Sigmoid colon (tissue), 7 donors: Measurements from ENCODE around the gene SMAD1. TPM values are rescaled to one million over a fixed set of nuclear protein-coding genes. Genes with fewer than 3 reads are reported as not detected.
"Not testable (repeated sequence)": the region's sequence is repeated elsewhere in the genome, so short reads cannot be mapped to it uniquely, and the experiment has no call there.

Experiments used
- DNase-seq: peaks from one replicate; pipeline ENCODE4 v3.0.0-alpha.2; 2019
- H3K27ac ChIP-seq, 4 donors: fragments of 200-600 bp; sonication (generic); one replicate each; pipeline ENCODE4 v1.5.1; 2016 to 2019; ENCODE audit warnings: mild to moderate bottlenecking in 1 of 4
- H3K27me3 ChIP-seq, 3 donors: fragments of 200-600 bp; sonication (generic); one replicate each; pipeline ENCODE4 v1.5.1; 2019; ENCODE audit warnings: mild to moderate bottlenecking in 1 of 3
- H3K36me3 ChIP-seq, 4 donors: fragments of 200-600 bp; sonication (generic); one replicate each; pipeline ENCODE4 v1.5.1; 2016 to 2019
- H3K4me1 ChIP-seq, 4 donors: fragments of 200-600 bp; sonication (generic); one replicate each; pipeline ENCODE4 v1.5.1; 2017 to 2019
- H3K4me3 ChIP-seq, 4 donors: fragments of 200-600 bp; sonication (generic); one replicate each; pipeline ENCODE4 v1.5.1; 2017 to 2019; ENCODE audit warnings: mild to moderate bottlenecking in 2 of 4, moderate library complexity in 1 of 4
- H3K9me3 ChIP-seq, 4 donors: fragments of 200-600 bp in 3 of 4; sonication (generic) in 3 of 4; one replicate each; pipeline versions ENCODE4 v1.5.1 to v1.6.1; 2013 to 2019
- CTCF ChIP-seq, 4 experiments: fragments of 450-650 bp in 3 of 4; fragments of 200-600 bp in 1 of 4; IDR thresholded peaks; one replicate each; pipeline ENCODE4 v1.5.1; 2016 to 2019; ENCODE audit warnings: antibody characterized with exemption in 4 of 4, mild to moderate bottlenecking in 3 of 4, moderate library complexity in 2 of 4
- EP300 ChIP-seq, 4 donors: sonication (generic); formaldehyde crosslinking; IDR thresholded peaks; one replicate each; pipeline ENCODE4 v1.6.1; 2017; ENCODE audit warnings: antibody characterized with exemption in 4 of 4
- POLR2A ChIP-seq, 2 donors: fragments of 450-650 bp; IDR thresholded peaks; one replicate each; pipeline ENCODE4 v1.6.1; 2016; ENCODE audit warnings: antibody characterized with exemption in 2 of 2, mild to moderate bottlenecking in 2 of 2, moderate library complexity in 2 of 2
- POLR2AphosphoS5 ChIP-seq, 4 donors: sonication (generic); formaldehyde crosslinking; IDR thresholded peaks; one replicate each; pipeline ENCODE4 v1.6.1; 2017; ENCODE audit warnings: antibody characterized with exemption in 4 of 4
- WGBS, 2 donors: extraction: QIAGEN DNeasy Blood & Tissue Kit; methylation state at CpG; one replicate each; pipeline ENCODE4 v1.1.7; 2013; 5-methylcytosine and 5-hydroxymethylcytosine counted together
- intact Hi-C: fragments of 100-400 bp; cut with DNase I; formaldehyde crosslinking; loops from one replicate; pipeline ENCODE4 v1.15.1; 2023
- polyA plus RNA-seq, 3 donors: library from polyadenylated mRNA; stranded (reverse); fragments of 200-250 nt; gene quantifications; one replicate each; pipeline ENCODE4 v1.2.3, GENCODE V29; 2013
- total RNA-seq, 4 donors: library from RNA; depleted of rRNA; stranded (reverse); fragments of >200 nt; gene quantifications; one replicate each; pipeline ENCODE4 v1.1.0, GENCODE V29; 2016
- donor health status: healthy with polysubstance abuse.
- donor health status: Bipolar disorder and iron deficiency.
- donor health status: healthy.

SMAD1 gene
- total and polyA plus RNA-seq, 7 donors, result 13.8 to 45.7 (median 25.8) TPM

- Histone ChIP-seq H3K27ac (no peak overlapping the region), H3K27me3 (no peaks in the 10 kb centered on the region), H3K36me3 (no peaks in the 10 kb centered on the region), H3K4me1 (peaks cover 0 to 16% (median 10%) of the 10 kb centered on the region in 4 donors), H3K4me3 (no peak overlapping the region), H3K9me3 (no peaks in the 10 kb centered on the region)
- WGBS, 2 donors, result 87 to 89% methylated on average over 4 of the region's 4 CpGs
- intact Hi-C loops, result no loop called here
- DNase-seq, result no peak
- TF ChIP-seq CTCF (IDR thresholded peaks at IDR 0.05), result no peak
- no peak for TF ChIP-seq POLR2AphosphoS5 (IDR thresholded peaks at IDR 0.05)
- TF ChIP-seq POLR2A (IDR thresholded peaks at IDR 0.05), result no peak
- TF ChIP-seq EP300 (IDR thresholded peaks at IDR 0.05), result no peak
Observed at GRCh38 chr4:145533001-145533400, 51.3 kb downstream of the SMAD1 start.

GRCh38 chr4:145533415-145533814, 51.8 kb downstream of the SMAD1 start:
- 96 to 97% methylated on average over 3 of the region's 3 CpGs for WGBS, 2 donors
- H3K27me3 ChIP-seq, H3K4me3 ChIP-seq, H3K36me3 ChIP-seq, H3K27ac ChIP-seq, H3K9me3 ChIP-seq, intact Hi-C loops, DNase-seq: not testable (repeated sequence)
- peaks cover 0 to 16% (median 11%) of the 10 kb centered on the region in 4 donors for H3K4me1 ChIP-seq

DNA sequence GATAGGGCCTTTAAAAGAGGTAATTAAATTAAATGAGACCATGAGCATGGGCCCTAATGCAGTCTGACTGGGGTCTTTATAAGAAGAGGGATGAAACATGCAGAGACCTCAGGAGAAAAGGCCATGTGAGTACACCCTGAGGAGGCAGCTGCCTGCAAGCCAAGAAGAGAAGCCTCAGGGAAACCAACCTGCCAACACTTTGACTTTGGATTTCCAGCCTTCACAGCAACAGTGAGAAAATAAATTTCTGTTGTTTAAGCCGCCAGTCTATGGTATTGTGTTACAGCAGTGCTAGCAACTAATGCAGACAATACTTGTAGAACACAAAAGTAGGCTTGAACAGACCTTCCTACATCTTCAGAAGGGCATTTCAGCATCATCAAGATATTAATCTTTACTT, 52.3 kb downstream of the SMAD1 start:
- Histone ChIP-seq H3K36me3 (no peaks in the 10 kb centered on the region), H3K9me3 (no peaks in the 10 kb centered on the region), H3K27ac (no peak overlapping the region), H3K27me3 (no peaks in the 10 kb centered on the region), H3K4me1 (peaks cover 0 to 16% (median 10%) of the 10 kb centered on the region in 4 donors), H3K4me3 (no peak overlapping the region)
- DNase-seq, result no peak
- intact Hi-C loops, result no loop called here
- WGBS, 2 donors, result 96 to 97% methylated on average over 1 of the region's 1 CpG
- TF ChIP-seq EP300 (IDR thresholded peaks at IDR 0.05) (no peak), POLR2AphosphoS5 (IDR thresholded peaks at IDR 0.05) (no peak), CTCF (IDR thresholded peaks at IDR 0.05) (no peak), POLR2A (IDR thresholded peaks at IDR 0.05) (no peak)

DNA sequence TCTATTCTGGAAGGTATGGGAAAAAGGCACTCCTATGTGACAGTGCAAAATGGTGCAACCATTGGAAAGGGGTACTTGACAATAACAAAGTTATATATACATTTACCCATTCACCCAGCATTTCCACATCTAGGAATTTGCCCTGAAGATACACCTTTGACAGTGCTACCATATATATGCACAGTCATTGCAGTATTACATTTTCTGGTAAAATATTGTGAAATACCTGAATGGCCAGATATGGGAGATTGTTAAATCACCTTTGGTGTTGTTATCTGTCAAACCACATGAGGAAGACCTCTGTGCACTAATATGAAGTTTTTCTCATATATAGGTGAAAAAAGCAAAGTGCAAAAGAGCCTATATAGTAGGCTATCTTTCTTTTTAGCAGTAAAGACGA, 53.5 kb downstream of the SMAD1 start:
- intact Hi-C loops, result no loop called here
- Histone ChIP-seq H3K4me3 (no peak overlapping the region), H3K27ac (no peak overlapping the region), H3K27me3 (no peaks in the 10 kb centered on the region), H3K9me3 (no peaks in the 10 kb centered on the region), H3K36me3 (peaks cover 0 to 4% (median 0%) of the 10 kb centered on the region in 4 donors), H3K4me1 (peaks cover 0 to 11% (median 4%) of the 10 kb centered on the region in 4 donors)
- TF ChIP-seq POLR2A (IDR thresholded peaks at IDR 0.05) (no peak), CTCF (IDR thresholded peaks at IDR 0.05) (no peak), POLR2AphosphoS5 (IDR thresholded peaks at IDR 0.05) (no peak), EP300 (IDR thresholded peaks at IDR 0.05) (no peak)
- no peak for DNase-seq
- WGBS, 2 donors, result 94 to 97% methylated on average over 1 of the region's 1 CpG

DNA sequence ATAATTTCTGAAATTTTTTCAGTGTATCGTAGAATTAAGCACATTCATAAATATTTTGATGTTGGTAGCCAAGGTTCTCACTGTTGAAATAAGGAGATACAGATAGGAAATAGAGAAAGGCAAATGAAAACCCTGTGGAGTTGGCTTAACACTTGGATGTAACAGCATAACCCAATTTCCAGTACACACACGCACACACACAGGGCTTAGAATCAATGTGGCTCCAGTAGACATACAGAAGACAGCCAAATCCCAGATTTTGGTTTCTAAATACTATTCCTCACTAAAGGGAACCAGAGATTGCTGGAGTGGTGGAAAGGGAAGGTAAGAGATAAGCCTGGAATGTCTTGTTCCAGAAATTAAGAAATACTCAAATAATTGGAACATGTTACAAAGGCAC, 54.4 kb downstream of the SMAD1 start:
- WGBS, 2 donors, result 93 to 94% methylated on average over 2 of the region's 2 CpGs
- DNase-seq, result no peak
- H3K4me1 ChIP-seq, result peaks cover 0 to 15% (median 3%) of the 10 kb centered on the region in 4 donors
- intact Hi-C loops, result no loop called here
- no peak overlapping the region for H3K27ac ChIP-seq
- H3K36me3 ChIP-seq, result peaks cover 0 to 5% (median 0%) of the 10 kb centered on the region in 4 donors
- TF ChIP-seq CTCF (IDR thresholded peaks at IDR 0.05) (no peak), POLR2AphosphoS5 (IDR thresholded peaks at IDR 0.05) (no peak), POLR2A (IDR thresholded peaks at IDR 0.05) (no peak), EP300 (IDR thresholded peaks at IDR 0.05) (no peak)
- H3K9me3 ChIP-seq, result no peaks in the 10 kb centered on the region
- no peak overlapping the region for H3K4me3 ChIP-seq
- no peaks in the 10 kb centered on the region for H3K27me3 ChIP-seq
